Fibroblast of the conjunctiva (primary cell): ENCODE results near the gene ZNF654.
"Not testable (repeated sequence)": the region's sequence is repeated elsewhere in the genome, so short reads cannot be mapped to it uniquely, and the experiment has no call there.

Experiments
- DNase-seq: peaks from one replicate; pipeline ENCODE4 v3.0.0-alpha.2; 2010; ENCODE audit warnings: low read depth

ZNF654 gene

GRCh38 chr3:88058581-88059379 lies at the start of gene ZNF654, which contains the start of gene CGGBP1:
Gene ZNF654 (plus strand): TSS chr3:88059255. CDS start chr3:88059320, 65 bp downstream.
Gene CGGBP1 (minus strand): TSS chr3:88059005. CDS start chr3:88055976, 3,029 bp downstream.
- DNase-seq, result peak; percentile 98

- no peak for DNase-seq
Measured at GRCh38 chr3:88010810-88011209, 48.2 kb upstream of the ZNF654 start.

GRCh38 chr3:88013592-88013991 lies 45.5 kb upstream of the ZNF654 start:
- DNase-seq, result no peak

DNA sequence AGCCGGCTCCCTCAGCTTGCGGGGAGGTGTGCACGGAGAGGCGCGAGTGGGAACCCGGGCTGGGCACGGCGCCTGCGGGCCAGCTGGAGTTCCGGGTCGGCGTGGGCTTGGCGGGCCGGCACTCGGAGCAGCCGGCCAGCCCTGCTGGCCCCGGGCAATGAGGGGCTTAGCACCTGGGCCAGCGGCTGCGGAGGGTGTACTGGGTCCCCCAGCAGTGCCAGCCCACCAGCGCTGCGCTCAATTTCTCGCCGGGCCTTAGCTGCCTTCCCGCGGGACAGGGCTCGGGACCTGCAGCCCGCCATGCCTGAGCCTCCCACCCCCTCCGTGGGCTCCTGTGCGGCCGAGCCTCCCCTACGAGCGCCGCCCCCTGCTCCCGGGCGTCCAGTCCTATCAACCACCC lies 43.4 kb upstream of the ZNF654 start:
- not testable (repeated sequence) for DNase-seq

- no peak for DNase-seq
Measured at GRCh38 chr3:88019024-88019423, 40.0 kb upstream of the ZNF654 start.

- no peak for DNase-seq
Measured at GRCh38 chr3:88025001-88025552, 34.0 kb upstream of the ZNF654 start.

GRCh38 chr3:88028876-88029275 lies 30.2 kb upstream of the ZNF654 start:
- DNase-seq, result no peak

DNA sequence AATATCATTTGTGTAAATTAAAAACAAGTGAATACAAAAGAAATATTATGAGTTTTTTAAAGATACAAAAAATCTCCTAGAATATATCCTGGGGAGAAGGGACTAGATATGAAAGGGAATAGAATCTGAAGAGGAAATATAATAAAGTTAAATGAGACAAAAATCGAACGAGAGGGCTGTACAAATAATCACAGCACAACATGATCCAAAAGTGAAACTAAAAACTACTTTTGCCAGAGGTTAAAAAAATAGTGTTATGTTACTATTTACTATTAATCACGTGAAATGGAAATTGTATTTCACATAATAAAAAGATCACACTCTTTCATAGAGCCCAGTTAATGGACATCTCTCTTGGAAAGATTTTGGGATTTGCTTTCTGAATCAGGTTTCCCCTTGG lies 28.8 kb upstream of the ZNF654 start:
- DNase-seq, result no peak

- DNase-seq, result peak; percentile 6
Measured at GRCh38 chr3:88031642-88032077, 27.4 kb upstream of the ZNF654 start.

DNA sequence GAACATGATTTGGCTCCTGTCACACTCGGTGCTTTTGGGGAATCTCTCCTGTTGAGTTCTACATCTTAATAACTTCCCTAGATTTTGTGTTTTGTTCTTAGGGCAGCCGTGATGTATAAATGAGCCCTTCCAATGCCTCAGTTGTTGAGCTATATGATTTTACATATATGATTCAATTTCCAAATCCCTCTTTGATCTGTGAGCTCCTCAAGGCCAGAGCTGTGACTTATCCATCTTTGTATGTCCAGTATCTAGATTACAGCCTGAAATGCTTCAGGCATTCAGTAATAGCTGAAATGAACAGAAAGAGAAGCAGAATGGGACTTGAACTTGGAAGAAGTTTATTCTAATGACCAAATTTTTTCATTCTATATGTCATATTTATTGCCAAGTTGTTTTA lies 26.8 kb upstream of the ZNF654 start:
- no peak for DNase-seq

GRCh38 chr3:88033079-88033478 lies 26.0 kb upstream of the ZNF654 start:
- no peak for DNase-seq

DNA sequence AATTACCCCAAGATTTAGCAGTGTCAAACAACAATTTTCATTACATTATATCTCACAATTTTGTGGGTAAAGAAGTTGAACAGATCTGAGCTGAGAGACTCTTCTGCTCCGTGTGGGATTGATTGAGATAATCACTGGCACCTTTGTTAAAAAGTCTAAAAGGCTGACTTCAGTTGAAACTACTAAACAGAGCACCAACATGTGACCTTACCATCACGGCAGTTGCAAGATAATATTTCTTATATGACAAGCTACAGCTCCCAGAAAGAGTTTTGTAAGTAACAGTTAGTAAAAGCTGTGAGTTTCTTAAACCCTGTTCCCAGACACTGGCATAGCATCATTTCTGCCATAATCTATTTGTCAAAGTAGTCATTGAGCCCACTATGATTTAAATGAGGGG lies 25.2 kb upstream of the ZNF654 start:
- no peak for DNase-seq

GRCh38 chr3:88034491-88035275 lies 24.4 kb upstream of the ZNF654 start:
- DNase-seq, result no peak

DNA sequence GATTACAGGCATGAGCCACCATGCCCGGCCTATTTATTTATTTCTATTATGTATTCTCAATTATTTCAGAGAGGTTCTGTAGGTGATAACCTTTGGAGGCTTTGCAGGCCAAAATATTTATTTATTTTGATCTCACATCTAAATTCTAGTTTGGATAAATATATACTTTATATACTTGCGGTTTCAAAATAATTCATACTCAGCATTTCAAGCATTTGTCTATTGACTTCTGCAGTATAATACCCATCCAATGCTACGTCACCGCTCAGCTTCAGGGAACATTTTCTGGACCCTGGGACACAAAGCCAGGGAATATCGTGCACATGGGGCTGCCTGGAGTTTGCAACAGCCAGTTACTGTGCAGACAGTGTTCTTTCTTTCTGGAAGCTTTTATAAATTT lies 22.8 kb upstream of the ZNF654 start:
- DNase-seq, result no peak

DNA sequence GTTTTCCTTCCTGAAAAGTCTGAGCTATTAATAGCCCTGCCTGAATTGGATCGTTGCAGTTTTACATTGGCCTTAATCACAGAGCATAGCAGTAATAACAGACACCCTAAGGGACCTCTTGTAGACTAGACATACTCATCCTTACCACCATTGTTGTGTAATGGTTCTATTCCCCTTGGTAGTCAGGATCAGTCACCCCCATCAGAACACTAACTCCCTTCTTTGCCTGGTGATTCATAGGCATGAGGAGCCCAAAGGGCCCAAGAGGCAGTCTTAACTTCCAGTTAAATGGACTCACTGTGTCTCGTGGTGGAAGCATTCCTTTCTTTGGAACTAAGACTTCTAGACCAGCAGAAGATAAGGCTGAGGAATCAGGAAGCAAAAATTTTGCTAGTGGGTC lies 20.5 kb upstream of the ZNF654 start:
- no peak for DNase-seq

DNA sequence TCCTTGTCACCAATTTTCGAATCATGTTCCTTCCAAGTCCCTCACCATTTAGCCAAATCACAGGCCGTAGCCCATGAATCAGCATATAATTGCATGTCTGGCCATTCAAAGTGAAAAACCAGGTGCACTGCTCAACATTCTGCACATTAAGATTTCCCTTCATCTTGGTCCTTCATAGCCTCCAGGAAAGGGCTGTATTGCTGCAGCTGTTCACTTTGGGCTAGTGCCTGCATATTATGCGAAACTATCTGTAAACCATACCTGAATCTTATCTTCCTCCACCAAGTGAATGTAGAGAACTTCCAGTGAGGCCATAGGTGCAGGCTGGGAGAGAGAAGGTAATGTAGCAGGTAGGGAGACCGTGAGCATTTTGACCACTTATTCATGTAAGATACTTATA lies 18.5 kb upstream of the ZNF654 start:
- DNase-seq, result no peak

DNA sequence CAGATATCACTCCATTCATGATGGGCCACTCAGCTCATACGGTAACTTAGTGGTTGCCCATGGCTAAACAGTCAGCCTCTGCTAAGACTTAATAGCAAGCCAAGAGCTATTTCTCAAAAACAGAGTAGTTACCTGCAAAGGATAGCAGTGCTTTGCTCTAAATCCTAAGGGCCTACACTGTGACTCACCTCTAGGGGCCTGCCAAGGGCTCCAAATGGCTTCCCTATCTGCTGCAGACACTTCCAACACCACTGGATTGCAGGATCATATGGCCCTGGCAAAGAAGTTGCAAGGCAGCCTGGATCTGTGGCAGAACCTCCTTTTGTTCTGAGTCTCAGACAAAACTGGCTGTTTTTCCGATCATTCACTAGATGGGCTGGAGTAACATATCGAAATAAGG lies 18.1 kb upstream of the ZNF654 start:
- no peak for DNase-seq

- DNase-seq, result no peak
Measured at GRCh38 chr3:88044411-88044810, 14.6 kb upstream of the ZNF654 start.

- DNase-seq, result no peak
Measured at GRCh38 chr3:88046766-88047165, 12.3 kb upstream of the ZNF654 start.

- no peak for DNase-seq
Measured at GRCh38 chr3:88057630-88058305, 1.3 kb upstream of the ZNF654 start.

- DNase-seq, result no peak
Measured at GRCh38 chr3:88058306-88058580, 812 bp upstream of the ZNF654 start.

DNA sequence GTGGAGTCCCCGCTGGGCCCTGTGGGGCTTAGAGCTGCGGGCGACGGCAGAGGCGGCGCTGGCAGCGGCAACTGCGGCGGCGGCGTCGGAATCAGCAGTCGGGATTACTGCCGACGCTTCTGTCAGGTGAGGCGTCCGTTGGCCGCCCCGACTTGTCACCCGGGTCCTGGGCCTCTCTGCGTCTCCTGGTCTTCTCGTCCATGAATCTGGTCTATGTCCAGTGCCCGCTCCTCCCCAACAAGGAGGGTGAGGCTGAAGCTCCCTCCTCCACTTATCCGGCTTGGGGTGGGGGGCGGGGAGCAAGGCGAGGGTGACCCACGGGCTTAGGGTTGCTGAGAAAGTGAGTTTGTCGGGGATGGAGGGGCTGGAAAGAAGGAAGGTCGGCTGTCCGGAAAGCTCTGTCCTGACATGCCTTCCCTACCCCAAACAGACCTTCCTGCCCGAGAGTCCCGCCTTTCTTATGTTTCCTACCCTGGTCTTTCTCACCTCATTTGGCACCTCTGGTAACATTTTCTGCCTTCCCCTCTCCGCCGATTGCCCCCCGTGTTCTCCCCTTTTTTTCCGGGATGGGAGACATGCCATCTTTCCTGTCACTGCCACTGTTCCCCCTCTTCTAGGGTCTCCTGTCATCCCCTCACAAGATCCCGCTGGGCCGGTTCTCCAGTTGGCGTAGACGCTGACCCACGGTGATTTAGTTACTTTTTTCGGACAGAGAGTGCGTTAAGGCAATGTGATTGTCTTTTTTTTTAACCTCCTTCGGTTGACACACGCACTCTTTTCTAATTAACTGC lies 520 bp downstream of the ZNF654 start:
- DNase-seq, result no peak
